OCI-LY7 (cell line): ENCODE results near the gene CSNK2A2. TPM values are rescaled to one million over a fixed set of nuclear protein-coding genes. Genes with fewer than 3 reads are reported as not detected.

Experiments
- BruUV-seq: library from RNA; stranded (reverse); fragments of 400-500 nt; replicated peaks from 2 replicates; lab custom pipeline; 2021; lab: Mats Ljungman, UMichigan
- CTCF ChIA-PET: fragments of 300-600 bp; sonication (Branson Sonifier 250); formaldehyde crosslinking; loops from one replicate; lab custom pipeline; 2022; ENCODE audit warnings: antibody characterized with exemption; ENCODE audit not compliant: unreplicated experiment; lab: Charles Lee
- POLR2A ChIA-PET: fragments of 300-600 bp; sonication (Branson Sonifier 250); formaldehyde crosslinking; loops from one replicate; lab custom pipeline; 2022; ENCODE audit warnings: antibody characterized with exemption; lab: Charles Lee
- DNase-seq: peaks from one replicate; pipeline ENCODE4 v3.0.0-alpha.2; 2015; ENCODE audit warnings: low spot score
- H2AFZ ChIP-seq: fragments of 200-600 bp; sonication (generic), shearing (Covaris generic); 2 replicates; pipeline ENCODE4 v1.6.1; 2014; ENCODE audit warnings: mild to moderate bottlenecking, antibody characterized with exemption, low read length, moderate library complexity
- H3K27ac ChIP-seq: fragments of 200-600 bp; sonication (generic); 2 replicates; pipeline ENCODE4 v1.5.1; 2014; ENCODE audit warnings: mixed run types, low read depth, mild to moderate bottlenecking, moderate library complexity, low read length, inconsistent platforms; ENCODE audit not compliant: poor library complexity, severe bottlenecking
- H3K36me3 ChIP-seq: fragments of 200-600 bp; sonication (generic); 2 replicates; pipeline ENCODE4 v1.6.1; 2014; ENCODE audit warnings: mild to moderate bottlenecking, antibody characterized with exemption, low read length, moderate library complexity, mixed read lengths; ENCODE audit not compliant: insufficient read depth
- H3K4me1 ChIP-seq: fragments of 200-600 bp; sonication (generic); 2 replicates; pipeline ENCODE4 v1.5.1; 2014; ENCODE audit warnings: mild to moderate bottlenecking, low read length; ENCODE audit not compliant: insufficient read depth, poor library complexity, severe bottlenecking
- H3K4me2 ChIP-seq: fragments of 200-600 bp; sonication (generic); 2 replicates; pipeline ENCODE4 v1.6.1; 2014; ENCODE audit warnings: mild to moderate bottlenecking, low read length
- H3K4me3 ChIP-seq: fragments of 200-600 bp; sonication (generic); 2 replicates; pipeline ENCODE4 v1.5.1; 2014; ENCODE audit warnings: mild to moderate bottlenecking, low read depth, low read length; ENCODE audit not compliant: poor library complexity, severe bottlenecking
- H3K79me2 ChIP-seq: fragments of 200-600 bp; sonication (generic); 2 replicates; pipeline ENCODE4 v1.6.1; 2016; ENCODE audit warnings: low read depth, mild to moderate bottlenecking, low read length, moderate library complexity, mixed read lengths; ENCODE audit not compliant: insufficient read depth
- H3K9me2 ChIP-seq: fragments of 200-600 bp; sonication (generic); 2 replicates; pipeline ENCODE4 v1.6.1; 2016; ENCODE audit warnings: mild to moderate bottlenecking, low read length, mixed read lengths; ENCODE audit not compliant: insufficient read depth
- H3K9me3 ChIP-seq: fragments of 200-600 bp; sonication (generic); 2 replicates; pipeline ENCODE4 v1.6.1; 2014; ENCODE audit warnings: mild to moderate bottlenecking, mixed run types, low read length, mixed read lengths
- H4K20me1 ChIP-seq: fragments of 200-600 bp; sonication (generic); 2 replicates; pipeline ENCODE4 v1.6.1; 2014; ENCODE audit warnings: mild to moderate bottlenecking, antibody characterized with exemption, low read length, moderate library complexity, mixed read lengths; ENCODE audit not compliant: insufficient read depth
- EZH2phosphoT487 ChIP-seq: fragments of 200-600 bp; sonication (generic); IDR thresholded peaks from 2 replicates; pipeline ENCODE4 v1.6.1; 2018; ENCODE audit warnings: low read depth, borderline replicate concordance, mild to moderate bottlenecking, mixed run types, antibody characterized with exemption, low read length, moderate library complexity, mixed read lengths
- intact Hi-C: fragments of 100-400 bp; cut with micrococcal nuclease; formaldehyde crosslinking; loops from one replicate; pipeline ENCODE4 v1.10.0; 2022; ENCODE audit not compliant: unreplicated experiment
- total RNA-seq, 2 experiments: library from RNA; depleted of rRNA in 1 of 2; stranded (reverse); fragments of >200 nt in 1 of 2; shearing (Covaris generic) in 1 of 2; gene quantifications; 2 replicates each; pipeline ENCODE4 v1.2.3, GENCODE V29; 2014 to 2022
- TF ChIP-seq, protein P1 (sequence below): fragments of 200-600 bp; sonication (generic); conservative IDR thresholded peaks from 2 replicates; pipeline ENCODE4 v1.5.1; 2014; ENCODE audit warnings: mild to moderate bottlenecking, antibody characterized with exemption, low read length, moderate library complexity, mixed read lengths

CSNK2A2 gene
- total RNA-seq, 2 experiments from 2014 or later: 28.7 to 106 TPM

DNA sequence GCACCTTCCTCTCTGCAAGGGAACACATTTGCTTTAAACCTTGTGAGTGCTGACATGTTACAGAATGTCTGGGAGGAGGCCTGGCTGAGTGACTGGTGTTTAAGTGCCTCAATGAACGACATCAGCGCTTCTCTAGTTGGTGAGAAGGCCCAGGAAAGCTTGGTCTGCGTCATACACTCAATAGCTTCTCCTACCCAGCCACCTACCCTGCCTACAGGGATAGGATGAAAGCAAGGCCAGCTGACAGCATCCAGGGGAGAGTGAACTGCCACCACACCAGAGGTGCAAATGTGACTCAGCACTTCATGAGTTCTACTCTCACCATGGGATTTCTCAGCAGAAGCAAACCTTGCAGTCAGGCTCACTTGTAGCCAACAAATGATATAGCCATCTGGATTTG lies 37.1 kb downstream of the CSNK2A2 start:
- CTCF ChIA-PET: no interaction called here
- H3K27ac ChIP-seq: no peak overlapping the region
- peaks cover 73% of the 10 kb centered on the region for H3K36me3 ChIP-seq
- no peak for DNase-seq
- no peaks in the 10 kb centered on the region for H3K4me1 ChIP-seq
- POLR2A ChIA-PET: no interaction called here
- no peaks in the 10 kb centered on the region for H4K20me1 ChIP-seq
- H2AFZ ChIP-seq: no peak overlapping the region
- H3K4me2 ChIP-seq: no peak overlapping the region
- no TSS peak for BruUV-seq
- no peak overlapping the region for H3K4me3 ChIP-seq
- H3K79me2 ChIP-seq: no peaks in the 10 kb centered on the region
- no peaks in the 10 kb centered on the region for H3K9me3 ChIP-seq
- H3K9me2 ChIP-seq: no peaks in the 10 kb centered on the region
- intact Hi-C loops: no loop called here
- TF ChIP-seq EZH2phosphoT487: no peak
- TF ChIP-seq, protein P1, sequence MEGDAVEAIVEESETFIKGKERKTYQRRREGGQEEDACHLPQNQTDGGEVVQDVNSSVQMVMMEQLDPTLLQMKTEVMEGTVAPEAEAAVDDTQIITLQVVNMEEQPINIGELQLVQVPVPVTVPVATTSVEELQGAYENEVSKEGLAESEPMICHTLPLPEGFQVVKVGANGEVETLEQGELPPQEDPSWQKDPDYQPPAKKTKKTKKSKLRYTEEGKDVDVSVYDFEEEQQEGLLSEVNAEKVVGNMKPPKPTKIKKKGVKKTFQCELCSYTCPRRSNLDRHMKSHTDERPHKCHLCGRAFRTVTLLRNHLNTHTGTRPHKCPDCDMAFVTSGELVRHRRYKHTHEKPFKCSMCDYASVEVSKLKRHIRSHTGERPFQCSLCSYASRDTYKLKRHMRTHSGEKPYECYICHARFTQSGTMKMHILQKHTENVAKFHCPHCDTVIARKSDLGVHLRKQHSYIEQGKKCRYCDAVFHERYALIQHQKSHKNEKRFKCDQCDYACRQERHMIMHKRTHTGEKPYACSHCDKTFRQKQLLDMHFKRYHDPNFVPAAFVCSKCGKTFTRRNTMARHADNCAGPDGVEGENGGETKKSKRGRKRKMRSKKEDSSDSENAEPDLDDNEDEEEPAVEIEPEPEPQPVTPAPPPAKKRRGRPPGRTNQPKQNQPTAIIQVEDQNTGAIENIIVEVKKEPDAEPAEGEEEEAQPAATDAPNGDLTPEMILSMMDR: no peak

DNA sequence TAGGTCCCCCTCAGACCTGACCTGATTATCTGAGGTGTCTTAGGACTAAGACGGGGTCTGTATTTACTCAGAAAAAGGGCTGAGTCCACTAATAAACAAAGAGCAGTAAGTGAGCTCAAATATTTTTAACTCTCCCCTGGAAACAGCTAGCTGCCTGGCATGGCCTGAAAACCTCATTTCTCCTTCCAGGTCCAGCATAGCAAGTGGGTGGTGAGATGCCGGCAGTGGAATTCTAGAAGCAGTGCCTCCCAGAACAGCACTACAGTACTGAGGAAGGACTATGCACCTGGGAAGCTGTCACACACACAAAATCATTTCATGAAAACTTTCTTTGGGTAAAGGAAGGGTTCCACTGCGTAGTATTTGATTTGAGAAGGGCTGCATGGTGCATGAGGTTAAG lies 39.2 kb downstream of the CSNK2A2 start:
- Histone ChIP-seq H4K20me1 (no peaks in the 10 kb centered on the region), H3K9me3 (no peaks in the 10 kb centered on the region), H3K36me3 (peaks cover 51% of the 10 kb centered on the region), H3K79me2 (no peaks in the 10 kb centered on the region), H2AFZ (no peak overlapping the region), H3K4me3 (no peak overlapping the region), H3K4me1 (no peaks in the 10 kb centered on the region), H3K9me2 (no peaks in the 10 kb centered on the region), H3K4me2 (no peak overlapping the region), H3K27ac (no peak overlapping the region)
- BruUV-seq: no TSS peak
- intact Hi-C loops: no loop called here
- TF ChIP-seq EZH2phosphoT487: no peak
- TF ChIP-seq, protein P1: no peak
- no peak for DNase-seq
- CTCF ChIA-PET: no interaction called here
- POLR2A ChIA-PET: interaction anchor here (0.7 kb wide), 2 partner anchors 11 to 13 kb away, joined by 3 read pairs; no protein-coding TSS in a partner anchor

DNA sequence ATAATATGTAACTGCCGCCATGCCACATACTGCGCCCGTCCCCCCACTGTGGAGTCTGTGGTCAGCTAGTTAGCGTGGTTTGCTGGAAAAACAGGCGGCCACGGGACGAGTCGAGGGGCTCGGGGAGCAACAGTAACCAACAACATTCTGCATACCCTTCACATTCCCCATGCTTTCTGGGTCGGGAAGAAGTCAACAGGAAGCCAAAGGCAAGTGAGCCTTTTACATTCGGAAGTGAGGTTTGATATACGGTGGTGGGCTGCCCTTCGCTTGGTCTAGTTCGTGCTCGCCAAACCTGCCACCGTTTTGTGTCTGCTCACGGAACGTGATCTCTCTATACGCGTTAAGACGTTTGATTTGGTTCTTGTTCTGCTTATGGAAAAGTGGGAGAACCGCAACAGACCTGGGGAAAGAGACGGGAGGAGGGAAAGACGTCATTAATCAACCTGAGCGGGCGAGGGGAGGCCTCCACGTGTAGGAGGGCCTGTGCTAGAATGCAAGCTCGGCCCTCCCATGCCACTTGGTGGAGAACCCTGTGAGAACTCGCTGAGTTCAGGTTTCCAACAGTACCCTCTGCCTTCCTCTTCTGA lies 39.9 kb downstream of the CSNK2A2 start:
- H3K4me3 ChIP-seq: no peak overlapping the region
- H3K4me2 ChIP-seq: no peak overlapping the region
- peaks cover 44% of the 10 kb centered on the region for H3K36me3 ChIP-seq
- no peaks in the 10 kb centered on the region for H4K20me1 ChIP-seq
- no peaks in the 10 kb centered on the region for H3K4me1 ChIP-seq
- BruUV-seq: no TSS peak
- no peak for DNase-seq
- H3K79me2 ChIP-seq: no peaks in the 10 kb centered on the region
- H2AFZ ChIP-seq: no peak overlapping the region
- no peaks in the 10 kb centered on the region for H3K9me3 ChIP-seq
- intact Hi-C loops: no loop called here
- no peak for TF ChIP-seq EZH2phosphoT487
- TF ChIP-seq, protein P1: no peak
- no peaks in the 10 kb centered on the region for H3K9me2 ChIP-seq
- POLR2A ChIA-PET: interaction anchor here (0.7 kb wide), 2 partner anchors 11 to 13 kb away, joined by 3 read pairs; no protein-coding TSS in a partner anchor
- H3K27ac ChIP-seq: no peak overlapping the region
- CTCF ChIA-PET: no interaction called here
